GM19324 (cell line): Measurements from ENCODE around the gene CD68.

Source experiments
- ATAC-seq: cut with Tn5 transposase; IDR thresholded peaks from one replicate; pipeline ENCODE4 v1.9.1; 2021; ENCODE audit warnings: mild to moderate bottlenecking, moderate library complexity; ENCODE audit not compliant: unreplicated experiment, low FRiP score

Gene CD68

GRCh38 chr17:7558544-7559319 is 20.7 kb upstream of the CD68 start, which contains the start of gene TNFSF13:
Gene TNFSF13, plus strand, starts transcription at chr17:7558750. Its CDS starts 290 bp downstream, at chr17:7559040.
- ATAC-seq: no peak

- no peak for ATAC-seq
Measured at GRCh38 chr17:7559320-7560171, 19.9 kb upstream of the CD68 start.

GRCh38 chr17:7560172-7561027 is 19.0 kb upstream of the CD68 start:
- ATAC-seq: no peak

GRCh38 chr17:7561028-7561575 is 18.3 kb upstream of the CD68 start:
- ATAC-seq: peak; percentile 38

- peak; percentile 85 for ATAC-seq
Measured at GRCh38 chr17:7561589-7562207, 17.7 kb upstream of the CD68 start, which contains the start of gene SENP3. Gene SENP3, plus strand, starts transcription at chr17:7561919. Its CDS starts 1,158 bp downstream, at chr17:7563077.

GRCh38 chr17:7562208-7562605 is 17.2 kb upstream of the CD68 start:
- no peak for ATAC-seq

- no peak for ATAC-seq
Measured at GRCh38 chr17:7563115-7563869, 16.1 kb upstream of the CD68 start.

GRCh38 chr17:7569571-7569970 is 9.9 kb upstream of the CD68 start:
- no peak for ATAC-seq

GRCh38 chr17:7570351-7570750 is 9.1 kb upstream of the CD68 start:
- no peak for ATAC-seq

GRCh38 chr17:7572338-7572587 is 7.2 kb upstream of the CD68 start:
- ATAC-seq: no peak

GRCh38 chr17:7572588-7573323 is 6.7 kb upstream of the CD68 start:
- ATAC-seq: peak; percentile 91

- ATAC-seq: peak; percentile 25
Measured at GRCh38 chr17:7573324-7574080, 5.9 kb upstream of the CD68 start.

GRCh38 chr17:7574176-7574953 is 5.1 kb upstream of the CD68 start:
- no peak for ATAC-seq

GRCh38 chr17:7575481-7575883 is 4.0 kb upstream of the CD68 start:
- ATAC-seq: no peak

GRCh38 chr17:7575959-7576358 is 3.5 kb upstream of the CD68 start:
- ATAC-seq: no peak

- no peak for ATAC-seq
Measured at GRCh38 chr17:7576432-7576937, 3.0 kb upstream of the CD68 start.
